Tibial nerve (tissue), 4 donors: ENCODE data around the gene LAX1. TPM values are rescaled to one million over a fixed set of nuclear protein-coding genes. Genes with fewer than 3 reads are reported as not detected.

Experiments used
- DNase-seq, 2 donors: peaks; one replicate each; pipeline ENCODE4 v3.0.0-alpha.2; 2019; ENCODE audit warnings: low spot score in 2 of 2
- H3K27ac ChIP-seq, 4 donors: fragments of 200-600 bp; sonication (generic) in 3 of 4; one replicate each; pipeline ENCODE4 v1.5.1; 2017 to 2019; ENCODE audit warnings: mild to moderate bottlenecking in 1 of 4
- H3K27me3 ChIP-seq, 2 donors: fragments of 200-600 bp; sonication (generic) in 1 of 2; one replicate each; pipeline versions ENCODE4 v1.5.1 to v1.6.0; 2017 to 2019
- H3K36me3 ChIP-seq, 3 donors: fragments of 200-600 bp; sonication (generic); one replicate each; pipeline ENCODE4 v1.5.1; 2018 to 2019
- H3K4me1 ChIP-seq, 4 donors: fragments of 200-600 bp; sonication (generic) in 3 of 4; one replicate each; pipeline ENCODE4 v1.5.1; 2017 to 2019
- H3K4me3 ChIP-seq, 4 donors: fragments of 200-600 bp; sonication (generic) in 3 of 4; one replicate each; pipeline ENCODE4 v1.5.1; 2017 to 2019; ENCODE audit warnings: mild to moderate bottlenecking in 1 of 4, moderate library complexity in 1 of 4
- H3K9me3 ChIP-seq, 4 donors: fragments of 200-600 bp; sonication (generic) in 3 of 4; one replicate each; pipeline ENCODE4 v1.5.1; 2017 to 2019
- CTCF ChIP-seq, 5 experiments: fragments of 200-600 bp in 3 of 5; fragments of 450-650 bp in 2 of 5; sonication (generic) in 3 of 5; IDR thresholded peaks; one replicate each; pipeline ENCODE4 v1.5.1; 2016 to 2019; ENCODE audit warnings: antibody characterized with exemption in 5 of 5, mild to moderate bottlenecking in 3 of 5, moderate library complexity in 2 of 5
- EP300 ChIP-seq, 2 donors: sonication (generic); formaldehyde crosslinking; IDR thresholded peaks; one replicate each; pipeline ENCODE4 v1.6.1; 2017; ENCODE audit warnings: antibody characterized with exemption in 2 of 2, mild to moderate bottlenecking in 1 of 2
- POLR2A ChIP-seq, 2 donors: fragments of 450-650 bp; IDR thresholded peaks; one replicate each; pipeline ENCODE4 v1.6.1; 2017; ENCODE audit warnings: antibody characterized with exemption in 2 of 2, mild to moderate bottlenecking in 2 of 2, moderate library complexity in 2 of 2
- WGBS, 2 donors: methylation state at CpG; one replicate each; pipeline ENCODE4 v1.1.5; 2018; 5-methylcytosine and 5-hydroxymethylcytosine counted together
- total RNA-seq, 4 donors: library from RNA; depleted of rRNA; stranded (reverse); fragments of >200 nt; gene quantifications; one replicate each; pipeline ENCODE4 v1.1.0, GENCODE V29; 2016

The LAX1 gene
- total RNA-seq, 4 donors from 2014 or later: 0.39 to 1.5 (median 1.00) TPM

- WGBS, 2 donors: 79 to 86% methylated on average over 4 of the region's 4 CpGs
- DNase-seq: no peak
- no peaks in the 10 kb centered on the region for H3K9me3 ChIP-seq
- no peak overlapping the region for H3K4me3 ChIP-seq
- H3K27me3 ChIP-seq: no peaks in the 10 kb centered on the region
- no peak overlapping the region for H3K27ac ChIP-seq
- peaks cover 0 to 13% (median 0%) of the 10 kb centered on the region in 3 donors for H3K36me3 ChIP-seq
- TF ChIP-seq EP300 (IDR thresholded peaks at IDR 0.05): no peak
- TF ChIP-seq POLR2A (IDR thresholded peaks at IDR 0.05): no peak
- no peak for TF ChIP-seq CTCF (IDR thresholded peaks at IDR 0.05)
- H3K4me1 ChIP-seq: peaks cover 0 to 77% (median 49%) of the 10 kb centered on the region in 4 donors
Observed at GRCh38 chr1:203799157-203799556, 34.2 kb downstream of the LAX1 start.

GRCh38 chr1:203799971-203800370 lies 35.0 kb downstream of the LAX1 start:
- H3K4me1 ChIP-seq: peaks cover 0 to 73% (median 48%) of the 10 kb centered on the region in 4 donors
- H3K4me3 ChIP-seq: no peak overlapping the region
- WGBS, 2 donors: 39 to 50% methylated on average over 1 of the region's 1 CpG

GRCh38 chr1:203805689-203806088 lies 40.7 kb downstream of the LAX1 start:
- no peak overlapping the region for H3K4me3 ChIP-seq
- H3K27me3 ChIP-seq: no peaks in the 10 kb centered on the region
- peaks cover 0 to 59% (median 19%) of the 10 kb centered on the region in 4 donors for H3K4me1 ChIP-seq
- 98% methylated on average over 7 of the region's 7 CpGs for WGBS, 2 donors
- DNase-seq: no peak
- peaks cover 0 to 39% (median 6%) of the 10 kb centered on the region in 3 donors for H3K36me3 ChIP-seq
- TF ChIP-seq EP300 (IDR thresholded peaks at IDR 0.05) (no peak), POLR2A (IDR thresholded peaks at IDR 0.05) (no peak), CTCF (IDR thresholded peaks at IDR 0.05) (no peak)
- H3K9me3 ChIP-seq: no peaks in the 10 kb centered on the region
- no peak overlapping the region for H3K27ac ChIP-seq

More at GRCh38 chr1:203799971-203800370, 35.0 kb downstream of the LAX1 start:
- no peaks in the 10 kb centered on the region for H3K27me3 ChIP-seq
- peaks cover 0 to 17% (median 0%) of the 10 kb centered on the region in 3 donors for H3K36me3 ChIP-seq
- H3K27ac ChIP-seq: no peak overlapping the region
- TF ChIP-seq POLR2A (IDR thresholded peaks at IDR 0.05) (no peak), CTCF (IDR thresholded peaks at IDR 0.05) (no peak), EP300 (IDR thresholded peaks at IDR 0.05) (no peak)
- H3K9me3 ChIP-seq: no peaks in the 10 kb centered on the region
- DNase-seq: no peak

GRCh38 chr1:203807196-203807595 lies 42.2 kb downstream of the LAX1 start:
- 62 to 67% methylated on average over 2 of the region's 2 CpGs for WGBS, 2 donors
- Histone ChIP-seq H3K4me3 (no peak overlapping the region), H3K9me3 (no peaks in the 10 kb centered on the region), H3K4me1 (peaks cover 0 to 48% (median 5%) of the 10 kb centered on the region in 4 donors), H3K27me3 (no peaks in the 10 kb centered on the region), H3K36me3 (peaks cover 0 to 51% (median 6%) of the 10 kb centered on the region in 3 donors), H3K27ac (no peak overlapping the region)
- no peak for TF ChIP-seq POLR2A (IDR thresholded peaks at IDR 0.05)
- no peak for TF ChIP-seq EP300 (IDR thresholded peaks at IDR 0.05)
- no peak for TF ChIP-seq CTCF (IDR thresholded peaks at IDR 0.05)
- no peak for DNase-seq

GRCh38 chr1:203813581-203814341 lies 48.8 kb downstream of the LAX1 start:
- Histone ChIP-seq H3K36me3 (peaks cover 3 to 62% (median 10%) of the 10 kb centered on the region in 3 donors), H3K4me1 (peaks cover 0 to 21% (median 0%) of the 10 kb centered on the region in 4 donors), H3K27ac (no peak overlapping the region), H3K27me3 (no peaks in the 10 kb centered on the region), H3K4me3 (no peak overlapping the region), H3K9me3 (no peaks in the 10 kb centered on the region)
- DNase-seq: no peak
- TF ChIP-seq POLR2A (IDR thresholded peaks at IDR 0.05) (no peak), CTCF (IDR thresholded peaks at IDR 0.05) (no peak), EP300 (IDR thresholded peaks at IDR 0.05) (no peak)
- 95 to 100% methylated on average over 2 of the region's 2 CpGs for WGBS, 2 donors
